GM04503 (cell line): ENCODE results near the gene FANCC.

Experiments used
- DNase-seq: peaks from one replicate; pipeline ENCODE4 v3.0.0-alpha.2; 2012; ENCODE audit warnings: low read depth

The FANCC gene, protein sequence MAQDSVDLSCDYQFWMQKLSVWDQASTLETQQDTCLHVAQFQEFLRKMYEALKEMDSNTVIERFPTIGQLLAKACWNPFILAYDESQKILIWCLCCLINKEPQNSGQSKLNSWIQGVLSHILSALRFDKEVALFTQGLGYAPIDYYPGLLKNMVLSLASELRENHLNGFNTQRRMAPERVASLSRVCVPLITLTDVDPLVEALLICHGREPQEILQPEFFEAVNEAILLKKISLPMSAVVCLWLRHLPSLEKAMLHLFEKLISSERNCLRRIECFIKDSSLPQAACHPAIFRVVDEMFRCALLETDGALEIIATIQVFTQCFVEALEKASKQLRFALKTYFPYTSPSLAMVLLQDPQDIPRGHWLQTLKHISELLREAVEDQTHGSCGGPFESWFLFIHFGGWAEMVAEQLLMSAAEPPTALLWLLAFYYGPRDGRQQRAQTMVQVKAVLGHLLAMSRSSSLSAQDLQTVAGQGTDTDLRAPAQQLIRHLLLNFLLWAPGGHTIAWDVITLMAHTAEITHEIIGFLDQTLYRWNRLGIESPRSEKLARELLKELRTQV

DNA sequence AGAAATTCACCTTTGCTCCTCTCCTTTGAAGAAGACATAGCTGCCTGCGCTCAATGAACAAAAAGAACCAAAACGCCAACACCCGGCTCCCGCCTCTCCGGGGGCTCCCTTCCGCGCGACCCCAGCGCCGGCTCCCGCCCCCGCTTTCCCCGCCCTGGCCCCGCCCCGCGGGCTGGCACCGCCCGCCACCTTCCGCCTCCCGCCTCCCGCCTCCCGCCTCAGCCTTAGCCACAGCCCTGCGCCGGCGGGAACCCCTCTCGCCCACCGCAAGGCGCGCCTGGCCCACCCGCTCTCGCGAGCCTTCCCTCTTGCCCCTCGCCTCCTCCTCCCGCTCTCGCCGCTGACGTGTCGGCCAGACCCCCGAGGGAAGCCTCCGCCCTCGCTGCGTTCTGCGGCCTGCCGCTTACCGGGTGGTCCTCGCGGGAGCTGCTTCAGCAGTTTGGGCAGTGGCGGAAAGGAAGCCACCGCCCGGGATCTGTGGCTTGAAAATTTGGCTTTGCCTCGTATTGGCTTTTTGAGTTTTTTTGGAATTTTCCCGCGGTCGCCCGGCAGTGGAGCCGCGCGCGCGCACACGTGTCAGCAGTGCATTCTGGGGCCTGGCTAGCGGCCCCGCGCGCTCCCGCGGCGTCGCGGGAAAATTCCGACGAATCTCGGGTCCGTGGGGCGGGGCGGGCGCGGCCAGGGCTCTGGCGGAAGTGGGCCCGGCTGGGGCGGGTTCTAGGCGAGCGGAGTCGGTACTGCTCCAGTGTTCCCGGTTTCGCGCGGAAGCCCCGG, at the start of gene FANCC:
TSS of gene FANCC (minus strand) at position 591 of the 774 bp plus-strand sequence. CDS start 68,418 bp downstream, outside the sequence.
- peak; percentile 33 for DNase-seq

DNA sequence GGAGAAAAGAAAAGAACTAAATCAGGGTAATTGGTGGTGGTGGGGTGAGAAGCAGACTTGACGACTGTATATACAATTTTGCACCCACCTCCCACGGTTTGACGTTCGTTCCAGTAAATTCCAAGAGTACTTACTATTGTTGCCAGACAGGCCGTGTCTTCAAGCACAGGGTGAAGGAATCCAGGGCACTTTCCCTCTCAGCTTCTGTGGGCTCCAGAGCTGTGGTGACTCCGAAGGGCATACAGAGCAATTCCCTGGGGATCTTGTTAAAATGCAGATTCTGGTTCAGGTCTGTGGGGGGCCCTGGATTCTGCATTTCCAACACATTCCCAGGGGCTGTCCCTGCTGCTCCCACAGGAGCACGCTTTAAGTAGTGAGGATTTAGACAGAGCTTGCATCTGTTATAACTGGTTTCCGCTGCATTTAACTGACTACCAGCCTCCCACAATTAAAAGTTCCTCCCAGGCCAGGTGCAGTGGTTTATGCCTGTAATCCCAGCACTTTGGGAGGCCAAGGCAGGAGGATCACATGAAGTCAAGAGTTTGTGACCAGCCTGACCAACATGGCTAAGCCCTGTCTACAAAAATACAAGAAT, 49.3 kb upstream of the FANCC start:
- no peak for DNase-seq

DNA sequence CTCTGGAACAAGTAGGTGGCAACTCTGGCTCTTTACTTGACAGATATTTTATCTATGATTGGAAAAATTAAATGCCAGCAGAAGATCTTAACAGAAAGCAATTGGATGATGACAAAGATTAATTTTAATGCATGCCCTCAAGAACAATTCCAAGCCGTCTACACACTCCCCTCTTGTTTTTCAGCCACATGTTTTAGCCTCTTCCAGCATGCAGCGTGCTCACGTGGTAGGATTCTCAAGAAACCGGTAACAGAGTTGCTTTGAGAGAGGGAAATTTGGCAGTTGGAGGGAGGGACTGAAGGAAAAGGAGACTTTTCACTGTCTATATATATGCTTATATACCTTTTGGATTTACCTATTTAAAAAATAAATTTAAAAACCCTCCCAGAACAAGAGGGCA, 48.3 kb upstream of the FANCC start:
- DNase-seq: no peak

DNA sequence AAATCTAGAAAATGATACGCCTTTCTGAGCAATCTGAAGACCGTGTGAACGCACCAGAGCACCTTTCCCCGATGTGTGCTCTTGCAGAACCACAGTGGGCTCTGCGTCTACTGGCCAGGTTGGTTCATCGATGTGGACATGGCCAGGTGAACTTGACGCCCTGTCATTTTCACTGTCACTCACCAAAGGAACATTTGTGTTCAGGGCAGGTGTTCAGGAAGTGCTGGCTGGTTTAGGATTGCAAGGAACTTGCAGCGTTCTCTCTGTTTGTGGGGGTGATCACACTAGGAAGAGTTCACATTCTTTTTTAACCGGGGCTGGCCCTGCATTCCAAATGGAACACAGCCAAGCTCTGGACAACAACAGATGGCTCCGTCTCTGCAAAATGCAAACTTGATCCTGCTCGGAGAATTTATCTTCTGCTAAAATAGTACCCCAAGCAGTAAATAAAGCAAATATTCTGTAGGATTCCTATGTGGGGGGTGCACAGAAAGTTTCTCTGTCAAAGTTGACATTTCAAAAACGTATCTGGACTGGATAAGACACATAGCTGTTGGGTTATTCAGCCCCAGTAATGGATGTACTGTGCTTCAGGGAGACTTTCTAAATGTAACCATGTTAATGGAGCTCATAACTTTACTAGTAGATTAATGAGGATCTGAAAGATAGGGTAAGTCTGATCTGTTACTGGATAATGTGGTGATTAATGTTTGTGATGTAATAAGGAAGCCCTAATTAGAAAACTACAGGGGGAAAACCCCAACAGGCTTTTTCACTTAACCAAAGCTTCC, 45.7 kb upstream of the FANCC start:
- DNase-seq: no peak

DNA sequence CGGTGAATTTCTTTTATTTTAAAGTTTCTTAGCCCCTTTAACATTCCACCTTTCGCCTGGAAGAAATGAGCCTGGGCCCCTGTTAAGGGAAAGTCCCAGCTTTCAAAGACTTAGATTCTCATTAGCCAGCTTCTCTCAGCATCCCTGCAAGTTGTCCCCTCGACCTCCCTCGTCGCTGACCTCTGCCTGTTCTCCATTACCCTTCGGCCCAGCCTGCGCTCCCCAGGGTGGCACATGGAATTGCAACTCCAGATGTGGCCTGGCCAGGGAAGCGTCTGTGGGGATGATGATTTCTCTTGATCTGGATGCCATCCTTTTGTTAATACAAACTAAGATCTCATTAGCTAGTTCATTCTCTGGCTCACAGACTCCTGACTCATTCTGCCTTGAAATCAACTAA, 43.4 kb upstream of the FANCC start:
- DNase-seq: no peak

DNA sequence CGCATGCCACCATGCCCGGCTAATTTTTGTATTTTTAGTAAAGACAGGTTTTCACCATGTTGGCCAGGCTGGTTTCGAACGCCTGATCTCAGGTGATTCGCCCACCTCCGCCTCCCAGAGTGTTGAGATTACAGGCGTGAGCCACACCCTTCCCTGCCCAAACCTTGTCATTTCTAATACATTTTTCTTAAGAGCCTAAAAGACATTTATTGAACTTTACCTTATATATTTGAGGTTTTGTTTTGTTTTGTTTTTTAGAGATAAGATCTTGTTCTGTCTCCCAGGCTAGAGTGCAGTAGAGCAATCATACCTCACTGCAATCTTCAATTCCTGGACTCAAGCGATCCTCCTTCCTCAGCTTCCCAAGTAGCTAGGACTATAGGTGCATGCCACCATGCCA, 39.8 kb upstream of the FANCC start:
- DNase-seq: no peak

DNA sequence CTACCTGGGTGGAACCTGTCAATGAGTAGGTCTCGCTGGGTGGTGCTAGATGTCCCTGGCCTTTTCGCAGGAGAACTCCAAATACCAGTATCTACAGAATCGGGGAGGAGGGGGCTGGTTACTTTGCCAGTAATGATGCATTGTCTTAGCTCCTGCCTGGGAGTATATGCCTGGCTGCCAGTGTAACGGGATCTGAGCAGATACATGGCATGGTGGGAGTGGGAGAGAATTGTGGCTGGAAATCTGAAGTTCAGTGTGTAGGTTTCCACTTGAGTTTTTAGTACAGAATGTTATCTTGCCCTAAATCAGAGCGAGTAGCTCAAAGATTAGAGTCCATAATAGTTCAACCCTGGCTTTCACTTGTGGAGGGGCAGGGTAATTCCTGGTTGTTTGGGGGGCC, 38.0 kb upstream of the FANCC start:
- DNase-seq: no peak

DNA sequence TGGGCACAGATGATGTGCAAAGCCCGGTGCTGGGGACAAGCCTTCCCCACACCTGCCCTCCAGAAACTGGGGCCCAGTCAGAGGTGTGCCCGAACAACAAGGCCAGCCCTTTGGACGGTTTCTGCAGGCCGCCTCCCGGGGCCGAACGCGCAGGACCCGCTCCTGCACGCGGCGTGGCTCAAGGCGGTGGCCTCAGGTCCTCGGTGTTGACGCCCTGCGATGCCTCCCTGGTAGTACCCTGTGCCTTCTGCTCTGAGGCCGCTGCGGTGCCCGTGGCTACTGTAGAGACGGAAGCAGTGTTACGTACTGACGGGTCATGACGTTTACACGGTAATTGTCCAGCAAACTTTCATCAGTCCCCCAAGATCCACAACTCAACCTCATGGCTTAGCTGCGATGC, 33.5 kb upstream of the FANCC start:
- DNase-seq: no peak

DNA sequence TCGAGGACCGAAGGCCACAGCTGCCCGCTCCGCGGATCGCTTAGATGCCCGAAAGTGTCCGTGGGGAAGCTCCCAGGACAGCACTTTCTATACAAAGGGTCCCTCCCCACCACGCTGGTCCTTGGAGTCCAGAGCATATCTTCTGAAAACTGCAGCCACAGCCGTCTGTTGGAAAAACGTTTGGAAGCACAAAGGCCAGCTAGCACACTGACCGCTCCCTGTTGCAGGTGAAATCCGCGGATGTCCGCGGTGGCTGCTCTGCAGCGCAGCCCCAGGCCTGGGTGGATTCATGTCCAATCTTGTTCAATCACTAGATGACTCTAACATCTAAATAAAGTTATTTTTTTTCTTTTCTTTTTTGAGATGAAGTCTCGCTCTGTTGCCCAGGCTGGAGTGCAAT, 32.8 kb upstream of the FANCC start:
- no peak for DNase-seq

DNA sequence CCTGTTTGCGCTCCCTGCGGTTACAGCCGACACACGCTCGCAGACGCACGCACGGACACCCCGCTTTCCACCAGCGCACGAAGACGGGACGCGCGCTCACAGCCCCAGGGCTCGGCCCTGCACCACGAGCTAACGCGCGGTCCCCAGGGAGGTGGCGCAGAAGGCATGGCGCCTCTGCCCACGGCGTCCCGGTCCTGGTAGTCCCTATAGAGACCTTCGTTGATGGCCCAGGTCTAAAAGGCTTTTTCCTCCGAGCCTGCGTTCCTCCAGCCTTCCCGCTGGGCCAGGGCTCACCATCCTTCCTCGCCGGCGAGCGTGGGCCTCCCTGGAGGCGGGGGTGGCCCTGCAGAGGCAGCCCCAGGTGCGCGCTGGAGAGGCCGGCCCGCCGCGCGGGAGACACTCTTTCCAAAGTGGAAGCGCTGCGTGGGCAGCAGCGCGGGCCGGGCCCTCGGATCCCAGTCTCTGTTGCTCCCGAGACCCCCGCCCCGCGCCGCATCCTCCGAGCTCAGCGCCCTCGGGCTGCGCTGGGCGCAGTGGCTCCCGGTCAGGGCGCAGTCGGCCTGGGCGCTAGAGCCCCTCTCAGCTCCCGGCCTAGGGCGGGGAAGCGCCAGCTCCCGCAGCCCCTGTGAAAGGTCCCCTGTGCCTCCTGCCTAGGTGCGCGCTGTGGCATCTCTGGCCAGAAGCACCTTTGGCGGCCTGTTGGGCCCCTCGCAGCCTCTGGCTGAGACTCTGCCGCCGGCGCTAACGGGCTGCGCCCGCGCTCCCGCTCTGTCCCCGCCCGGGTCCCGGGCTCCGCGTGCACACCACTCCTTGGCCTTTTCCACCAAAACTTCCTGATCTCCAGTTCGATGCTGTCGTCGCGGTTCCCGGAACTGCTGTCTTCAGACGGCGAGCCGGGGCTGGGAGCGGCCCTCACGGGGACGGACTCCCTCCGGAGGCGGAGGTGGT, 31.9 kb upstream of the FANCC start:
- no peak for DNase-seq

DNA sequence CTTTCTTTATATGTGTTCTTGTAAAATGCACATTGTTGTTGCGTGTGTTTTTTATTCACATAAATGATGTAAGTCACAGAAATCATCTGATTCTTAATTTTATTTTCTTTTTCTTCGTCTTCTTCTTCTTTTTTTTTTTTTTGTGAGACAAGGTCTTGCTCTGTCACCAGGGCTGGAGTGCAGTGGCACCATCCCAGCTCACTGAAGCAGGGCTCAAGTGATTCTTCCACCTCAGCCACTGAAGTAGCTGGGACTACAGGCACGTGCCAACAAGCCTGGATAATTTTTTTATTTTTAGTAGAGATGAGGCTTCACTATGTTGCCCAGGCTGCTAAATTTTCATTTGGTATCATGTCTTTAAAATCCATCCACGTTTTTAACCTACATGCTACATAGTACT, 28.5 kb upstream of the FANCC start:
- no peak for DNase-seq

DNA sequence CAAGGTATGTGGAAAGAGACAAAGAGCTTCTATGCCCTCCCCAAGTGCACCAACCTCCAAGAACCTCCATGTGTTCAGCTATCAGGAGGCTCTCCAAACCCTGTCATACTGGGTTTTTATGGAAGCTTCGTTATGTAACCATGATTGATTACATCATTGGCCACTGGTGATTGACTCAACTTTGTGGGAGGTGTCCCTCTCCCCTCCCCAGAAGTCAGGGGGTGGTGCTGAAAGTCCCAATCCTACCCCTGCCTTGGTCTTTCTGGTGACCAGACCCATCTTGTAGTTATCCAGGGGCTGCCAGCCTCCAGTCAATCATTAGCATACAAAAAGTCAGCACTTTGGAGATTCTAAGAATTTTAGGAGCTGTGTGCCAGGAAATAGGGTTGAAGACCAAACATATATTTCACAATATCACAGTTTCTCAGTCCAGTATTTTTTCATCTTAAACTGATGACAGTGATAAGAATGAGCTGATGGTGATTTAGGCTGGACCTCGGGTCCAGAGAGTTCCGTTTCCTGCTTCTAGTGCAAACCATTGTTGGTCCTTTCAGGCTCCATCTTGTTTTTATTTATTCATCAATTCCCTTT, 27.3 kb upstream of the FANCC start:
- DNase-seq: no peak

DNA sequence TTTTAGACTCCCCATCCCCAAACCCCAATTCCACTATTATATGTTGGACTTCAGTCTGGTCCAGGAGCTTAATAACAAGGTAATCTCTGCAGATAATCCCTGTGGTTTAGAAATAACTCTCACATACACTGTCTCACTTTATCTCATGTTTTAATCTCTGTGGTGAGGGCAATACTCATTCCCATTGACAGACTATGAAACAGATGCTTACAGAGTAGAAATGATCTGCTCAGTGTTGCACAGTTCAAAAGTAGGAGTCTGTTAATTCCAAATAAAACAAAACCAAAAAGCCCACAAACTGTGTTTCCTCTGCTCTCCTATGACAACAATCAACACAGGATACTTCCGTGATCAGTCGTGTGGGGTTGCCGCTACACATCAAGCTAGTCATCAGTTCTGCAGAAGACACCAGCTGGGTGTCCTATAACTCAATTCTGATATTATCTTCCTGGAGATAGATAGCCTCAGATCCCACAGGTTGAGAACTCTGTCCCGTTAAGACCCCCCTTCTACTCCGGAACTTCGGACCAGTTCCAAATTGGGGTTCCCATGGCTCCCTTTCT, 26.3 kb upstream of the FANCC start:
- DNase-seq: no peak

DNA sequence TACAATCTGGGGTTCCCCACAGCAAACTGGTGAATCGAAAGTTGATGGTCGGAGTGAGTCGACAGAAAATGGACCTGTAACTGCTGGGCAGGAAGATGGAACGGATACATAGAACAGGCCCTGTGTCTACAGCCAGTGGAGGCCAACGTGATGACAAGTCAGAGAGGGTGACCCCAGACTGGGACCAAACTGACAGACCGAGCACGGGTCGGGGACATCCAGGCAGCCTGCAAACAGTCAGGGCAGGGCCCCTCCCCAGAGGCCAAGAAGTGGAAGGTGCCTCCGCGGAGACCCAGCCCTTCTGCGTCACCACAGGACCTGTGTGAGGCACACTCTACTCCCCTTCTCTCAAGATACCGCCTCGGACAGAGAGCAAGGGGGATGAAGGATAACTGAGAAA, 25.1 kb upstream of the FANCC start:
- DNase-seq: no peak

DNA sequence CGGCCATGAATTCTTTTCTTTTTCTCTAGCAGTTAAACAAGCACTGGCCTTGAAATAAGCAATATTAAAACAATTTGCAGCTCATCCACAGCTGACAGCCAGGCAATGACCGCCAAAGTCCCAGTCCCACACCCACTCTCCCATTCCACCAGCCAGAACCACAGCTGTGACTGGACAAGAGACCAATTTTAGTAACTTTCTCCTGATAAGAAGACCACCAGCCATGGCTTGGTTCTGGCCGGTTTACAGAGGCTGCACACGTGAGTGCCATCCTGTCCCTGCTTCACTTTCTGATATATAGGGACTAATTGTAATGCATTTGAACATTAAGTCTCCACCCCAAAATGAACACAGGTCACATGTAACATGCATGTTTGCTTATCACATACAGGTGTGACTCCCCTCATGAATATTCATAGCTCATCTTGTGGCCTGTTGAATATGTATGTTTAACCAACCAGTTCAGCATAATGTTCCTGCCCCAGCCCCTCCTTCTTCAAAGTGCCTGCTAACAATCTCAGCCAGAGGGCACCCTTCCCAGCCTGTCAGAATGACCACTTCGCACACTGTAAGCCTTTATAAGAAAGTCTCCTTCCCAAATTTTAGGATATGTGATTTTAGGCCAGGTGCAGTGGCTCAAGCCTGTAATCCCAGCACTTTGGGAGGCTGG, 23.9 kb upstream of the FANCC start:
- DNase-seq: no peak

DNA sequence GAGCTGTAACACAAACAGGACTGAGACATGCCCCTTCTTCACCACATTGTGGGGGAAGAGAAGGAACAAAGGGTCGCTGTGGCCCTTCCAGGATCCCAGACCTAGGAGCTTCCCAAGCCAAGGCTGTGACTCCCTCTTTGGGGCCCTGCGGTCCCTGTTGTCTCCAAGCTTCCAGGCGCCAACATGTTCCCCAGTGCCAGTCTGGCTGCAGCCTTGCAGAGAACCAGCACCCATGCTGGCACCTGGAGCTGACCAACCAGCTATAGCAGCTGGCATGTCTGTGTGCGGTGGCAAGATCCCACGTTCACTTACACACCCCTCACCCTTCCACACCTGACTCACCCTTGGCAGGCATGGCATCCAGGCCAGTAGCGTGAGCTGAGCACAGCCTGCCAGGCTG, 20.7 kb upstream of the FANCC start:
- DNase-seq: no peak

DNA sequence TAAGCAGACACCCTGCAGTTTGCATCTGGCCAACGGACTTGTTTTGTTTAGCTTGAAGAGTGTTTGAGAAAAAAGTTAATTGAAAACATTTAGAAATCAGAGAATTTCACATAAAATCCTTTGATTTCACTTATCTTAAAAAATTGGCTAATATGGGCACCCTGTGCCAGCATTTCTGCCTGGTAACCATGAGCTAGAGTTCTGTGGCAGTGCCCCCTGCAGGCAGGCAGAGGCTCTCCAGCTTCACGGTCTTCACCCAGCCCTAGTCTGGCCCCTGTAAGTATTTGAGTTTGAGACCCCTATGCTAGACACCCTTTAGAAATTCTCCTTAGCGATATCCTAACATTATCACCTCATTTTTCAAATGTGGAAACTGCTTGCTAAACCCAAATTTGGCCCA, 18.8 kb upstream of the FANCC start:
- no peak for DNase-seq

DNA sequence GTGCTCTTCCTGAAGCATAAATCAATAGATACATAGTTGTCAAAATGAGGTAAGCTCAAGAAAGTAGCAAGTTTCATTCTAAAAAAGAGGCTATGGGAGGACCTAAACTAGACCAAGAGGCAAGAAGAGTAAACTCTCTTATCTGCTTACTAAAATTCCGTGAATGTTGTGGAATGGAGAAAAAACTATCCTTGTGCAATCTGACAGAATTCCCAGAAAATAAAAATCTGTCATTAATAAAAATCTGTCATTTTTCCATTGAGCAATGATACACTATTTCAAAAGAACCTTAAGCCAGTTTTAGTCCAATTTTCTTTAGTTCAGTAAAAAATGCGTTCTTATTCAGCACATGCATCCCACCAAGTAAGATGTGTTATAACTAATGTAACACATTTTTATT, 15.9 kb upstream of the FANCC start:
- DNase-seq: no peak

DNA sequence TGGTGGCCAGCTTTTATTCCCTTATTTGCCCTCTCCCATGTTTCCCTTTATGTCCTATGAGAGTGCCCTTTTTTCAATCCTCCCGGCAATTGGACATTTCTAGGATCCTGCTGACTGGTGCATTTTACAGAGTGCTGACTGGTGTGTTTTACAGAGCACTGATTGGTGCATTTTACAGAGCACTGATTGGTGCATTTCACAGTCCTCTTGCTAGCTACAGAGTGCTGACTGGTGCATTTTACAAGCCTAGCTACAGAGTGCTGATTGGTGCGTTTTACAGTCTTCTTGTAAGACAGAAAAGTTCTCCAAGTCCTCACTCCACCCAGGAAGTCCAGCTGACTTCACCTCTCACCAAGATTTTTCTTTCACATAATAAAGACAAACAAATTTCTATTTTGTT, 15.4 kb upstream of the FANCC start:
- DNase-seq: no peak
